ENCODE measurements around the gene IL12RB2. TPM values are rescaled to one million over a fixed set of nuclear protein-coding genes. Genes with fewer than 3 reads are reported as not detected.

The IL12RB2 gene
- polyA plus RNA-seq, 1 of the 3 experiments (the other 2 are of a cell fraction): not detected

GRCh38 chr1:67269061-67269460 lies 38.6 kb upstream of the IL12RB2 start:
- no peak overlapping the region for H3K4me2 ChIP-seq
- H3K79me2 ChIP-seq (ENCODE audit: insufficient read depth): no peaks in the 10 kb centered on the region
- no peaks in the 10 kb centered on the region for H3K27me3 ChIP-seq (ENCODE audit: insufficient read depth)
- no peak for DNase-seq
- no peak overlapping the region for H3K9ac ChIP-seq
- no peaks in the 10 kb centered on the region for H3K9me3 ChIP-seq
- no peak overlapping the region for H3K4me3 ChIP-seq (ENCODE audit: low read depth in 2 of 2, low read length in 1 of 2)
- ChIA-PET POLR2A (no interaction called here), CTCF (no interaction called here)
- no peak overlapping the region for H2AFZ ChIP-seq (ENCODE audit: low read depth)
- H3K36me3 ChIP-seq (replicated peaks in 1 of 2; ENCODE audit: control insufficient read depth in 1 of 2, insufficient read depth in 2 of 2, low read length in 1 of 2): no peaks in the 10 kb centered on the region
- H3K9me2 ChIP-seq: no peaks in the 10 kb centered on the region
- TF ChIP-seq USF1 (IDR thresholded peaks at IDR 0.05; ENCODE audit: borderline replicate concordance, low read depth): no peak
- TF ChIP-seq JUND (IDR thresholded peaks at IDR 0.05): no peak
- TF ChIP-seq ZBTB33 (IDR thresholded peaks at IDR 0.05; ENCODE audit: borderline replicate concordance, low read depth): no peak
- no peak for TF ChIP-seq USF2 (IDR thresholded peaks at IDR 0.05; ENCODE audit: borderline replicate concordance, low read depth, low read length)
- TF ChIP-seq MEF2A (IDR thresholded peaks at IDR 0.05; ENCODE audit: borderline replicate concordance, low read depth): no peak
- TF ChIP-seq CTCF (IDR thresholded peaks at IDR 0.05): no peak
- no peak for TF ChIP-seq PBX3 (IDR thresholded peaks at IDR 0.05)
- TF ChIP-seq REST (IDR thresholded peaks at IDR 0.05; ENCODE audit: low read depth, low read length): no peak
- TF ChIP-seq SIN3A (IDR thresholded peaks at IDR 0.05; ENCODE audit: borderline replicate concordance, low read depth, low read length): no peak
- no peak for TF ChIP-seq GABPA (IDR thresholded peaks at IDR 0.05; ENCODE audit: low read depth)
- TF ChIP-seq TCF12 (IDR thresholded peaks at IDR 0.05): no peak
- no peak for TF ChIP-seq IRF3 (IDR thresholded peaks at IDR 0.05; ENCODE audit: low read depth, low read length)
- TF ChIP-seq POLR2AphosphoS5 (IDR thresholded peaks at IDR 0.05; ENCODE audit: low read depth, low read length): no peak
- no peak for TF ChIP-seq NFIC (IDR thresholded peaks at IDR 0.05; ENCODE audit: borderline replicate concordance)
- no peak for TF ChIP-seq RAD21 (IDR thresholded peaks at IDR 0.05; ENCODE audit: low read length)
- no peak for TF ChIP-seq TAF1 (IDR thresholded peaks at IDR 0.05; ENCODE audit: borderline replicate concordance, low read depth, low read length)
- H4K20me1 ChIP-seq (ENCODE audit: insufficient read depth): no peaks in the 10 kb centered on the region
- H3K4me1 ChIP-seq (ENCODE audit: control insufficient read depth in 1 of 2, insufficient read depth in 2 of 2, low read depth in 1 of 2, low read length in 1 of 2): no peaks in the 10 kb centered on the region; a peak in 2 of 4 replicates
- no peaks in the 10 kb centered on the region for H3F3A ChIP-seq (replicated peaks; ENCODE audit: insufficient read depth)
- no peak overlapping the region for H3K27ac ChIP-seq (ENCODE audit: low read depth in 2 of 2, low read length in 1 of 2)
- 66% methylated on average over 3 of the region's 3 CpGs for WGBS (ENCODE audit: low lambda C conversion rate)

Data from SK-N-SH (cell line).